Neuronal stem cell (in vitro differentiated cells): Measurements from ENCODE around the gene HS6ST1.

Experiments
- DNase-seq: peaks from one replicate; pipeline ENCODE4 v3.0.0-alpha.2; 2013; ENCODE audit warnings: low spot score
- H2AFZ ChIP-seq: one replicate; pipeline ENCODE4 v1.6.1; 2013; ENCODE audit warnings: mild to moderate bottlenecking, low read length, inconsistent platforms
- H2AK5ac ChIP-seq: 2 replicates; pipeline ENCODE4 v1.6.1; 2013; ENCODE audit warnings: low read depth, mild to moderate bottlenecking, inconsistent platforms, low read length, moderate library complexity, mixed read lengths
- H2BK120ac ChIP-seq: 2 replicates; pipeline ENCODE4 v1.6.1; 2013; ENCODE audit warnings: low read depth, mild to moderate bottlenecking, inconsistent platforms, low read length, moderate library complexity, mixed read lengths
- H2BK12ac ChIP-seq: one replicate; pipeline ENCODE4 v1.6.1; 2013; ENCODE audit warnings: low read length, inconsistent platforms
- H2BK15ac ChIP-seq: 2 replicates; pipeline ENCODE4 v1.6.1; 2013; ENCODE audit warnings: mild to moderate bottlenecking, low read length, inconsistent platforms, mixed read lengths
- H2BK5ac ChIP-seq: one replicate; pipeline ENCODE4 v1.6.1; 2013; ENCODE audit warnings: inconsistent platforms, mild to moderate bottlenecking, low read length, moderate library complexity
- H3K14ac ChIP-seq: one replicate; pipeline ENCODE4 v1.6.1; 2013; ENCODE audit warnings: low read length, inconsistent platforms
- H3K18ac ChIP-seq: 2 replicates; pipeline ENCODE4 v1.6.1; 2013; ENCODE audit warnings: low read length, inconsistent platforms
- H3K23ac ChIP-seq: 2 replicates; pipeline ENCODE4 v1.6.1; 2013; ENCODE audit warnings: low read depth, mild to moderate bottlenecking, mixed read lengths, low read length, inconsistent platforms; ENCODE audit not compliant: poor library complexity
- H3K27ac ChIP-seq: replicated peaks from 3 replicates; pipeline ENCODE4 v1.5.1; 2013; ENCODE audit warnings: low read length, inconsistent platforms
- H3K27me3 ChIP-seq, 3 experiments: 2 replicates each; pipeline ENCODE4 v1.6.1; 2013; ENCODE audit warnings: low read length in 3 of 3, mild to moderate bottlenecking in 2 of 3, inconsistent platforms in 1 of 3, low read depth in 1 of 3, mixed read lengths in 1 of 3, moderate library complexity in 1 of 3; ENCODE audit not compliant: control insufficient read depth in 3 of 3, insufficient read depth in 3 of 3
- H3K36me3 ChIP-seq, 2 donors: replicated peaks in 1 of 2; 2 replicates each; pipeline ENCODE4 v1.6.1; 2013; ENCODE audit warnings: low read length in 2 of 2; ENCODE audit not compliant: control insufficient read depth in 2 of 2, insufficient read depth in 2 of 2
- H3K4ac ChIP-seq: 2 replicates; pipeline ENCODE4 v1.6.1; 2013; ENCODE audit warnings: inconsistent platforms, mild to moderate bottlenecking, low read length, moderate library complexity
- H3K4me1 ChIP-seq, 2 donors: 1 replicate in 1 of 2; 2 replicates in 1 of 2; pipeline ENCODE4 v1.6.1; 2013; ENCODE audit warnings: low read length in 2 of 2, low read depth in 1 of 2; ENCODE audit not compliant: control insufficient read depth in 2 of 2, insufficient read depth in 1 of 2
- H3K4me2 ChIP-seq: one replicate; pipeline ENCODE4 v1.6.1; 2013; ENCODE audit warnings: mild to moderate bottlenecking, low read length, inconsistent platforms; ENCODE audit not compliant: insufficient read depth, poor library complexity, severe bottlenecking
- H3K4me3 ChIP-seq, 2 donors: 2 replicates each; pipeline ENCODE4 v1.5.1; 2013; ENCODE audit warnings: low read length in 2 of 2, mild to moderate bottlenecking in 2 of 2, inconsistent platforms in 1 of 2, moderate library complexity in 1 of 2
- H3K79me1 ChIP-seq: one replicate; pipeline ENCODE4 v1.6.1; 2013; ENCODE audit warnings: low read depth, mild to moderate bottlenecking, inconsistent platforms, low read length, moderate library complexity
- H3K9ac ChIP-seq: one replicate; pipeline ENCODE4 v1.6.1; 2013; ENCODE audit warnings: mild to moderate bottlenecking, low read depth, low read length, inconsistent platforms; ENCODE audit not compliant: poor library complexity
- H3K9me3 ChIP-seq, 2 donors: replicated peaks in 1 of 2; 2 replicates each; pipeline versions ENCODE3 to v1.6.1; 2013; ENCODE audit warnings: low read length in 2 of 2, mild to moderate bottlenecking in 2 of 2, inconsistent platforms in 1 of 2, low read depth in 1 of 2, mixed read lengths in 1 of 2, moderate library complexity in 1 of 2; ENCODE audit not compliant: control insufficient read depth in 2 of 2, insufficient read depth in 1 of 2
- H4K8ac ChIP-seq: one replicate; pipeline ENCODE4 v1.6.1; 2013; ENCODE audit warnings: low read depth, mild to moderate bottlenecking, inconsistent platforms, low read length, moderate library complexity
- H4K91ac ChIP-seq: one replicate; pipeline ENCODE4 v1.6.1; 2013; ENCODE audit warnings: low read length, low read depth, mild to moderate bottlenecking, inconsistent platforms; ENCODE audit not compliant: poor library complexity
- WGBS, 2 donors: extraction: QIAGEN DNeasy Blood & Tissue Kit; methylation state at CpG; one replicate each; pipeline ENCODE4 v1.1.7; 2013; ENCODE audit warnings: missing lambda C conversion rate in 2 of 2, mixed read lengths in 1 of 2; ENCODE audit not compliant: insufficient read length in 2 of 2, insufficient replicate concordance in 1 of 2; ENCODE audit errors: extremely low coverage in 2 of 2; 5-methylcytosine and 5-hydroxymethylcytosine counted together

HS6ST1 gene

DNA sequence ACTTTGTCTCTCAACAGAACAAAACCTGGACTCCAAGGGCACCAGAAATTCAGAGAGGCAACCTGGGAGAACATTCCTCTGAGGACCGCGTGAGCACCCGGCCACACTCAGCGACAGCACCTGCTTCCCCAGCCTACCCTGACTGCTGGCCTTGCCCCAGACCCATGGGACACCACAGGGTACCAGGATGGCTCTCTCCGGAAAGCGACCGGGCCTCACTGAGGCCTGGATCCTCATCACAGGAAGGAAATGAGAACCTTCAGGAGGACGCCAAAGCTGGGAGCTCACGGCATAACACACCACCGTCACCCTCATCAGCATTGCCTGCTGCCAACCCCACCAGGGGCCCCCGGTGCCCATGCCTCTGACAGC, 38.9 kb downstream of the HS6ST1 start:
- H3K27ac ChIP-seq = no peak overlapping the region
- no peak overlapping the region for H3K4me2 ChIP-seq
- peaks cover 0 to 3% of the 10 kb centered on the region in 2 donors for H3K4me1 ChIP-seq
- H4K8ac ChIP-seq = no peak overlapping the region
- no peak for DNase-seq
- no peak overlapping the region for H3K18ac ChIP-seq
- no peak overlapping the region for H4K91ac ChIP-seq
- peak overlapping the region; percentile 30 for H3K9ac ChIP-seq
- no peak overlapping the region for H2AK5ac ChIP-seq
- H3K79me1 ChIP-seq = peaks cover 26% of the 10 kb centered on the region
- no peak overlapping the region for H3K4ac ChIP-seq
- no peak overlapping the region for H2BK15ac ChIP-seq
- H2AFZ ChIP-seq = no peak overlapping the region
- no peak overlapping the region for H2BK12ac ChIP-seq
- H3K23ac ChIP-seq = no peak overlapping the region
- H2BK120ac ChIP-seq = no peak overlapping the region
- no peak overlapping the region for H3K4me3 ChIP-seq
- WGBS, 2 donors = no CpG with 5 or more reads among the region's 11 CpGs
- peaks cover 4 to 12% of the 10 kb centered on the region in 2 donors for H3K9me3 ChIP-seq
- H3K27me3 ChIP-seq = peaks cover 0 to 2% (median 0%) of the 10 kb centered on the region in 3 experiments
- H3K14ac ChIP-seq = no peak overlapping the region
- H3K36me3 ChIP-seq = peaks cover 4 to 84% of the 10 kb centered on the region in 2 donors
- H2BK5ac ChIP-seq = no peak overlapping the region

DNA sequence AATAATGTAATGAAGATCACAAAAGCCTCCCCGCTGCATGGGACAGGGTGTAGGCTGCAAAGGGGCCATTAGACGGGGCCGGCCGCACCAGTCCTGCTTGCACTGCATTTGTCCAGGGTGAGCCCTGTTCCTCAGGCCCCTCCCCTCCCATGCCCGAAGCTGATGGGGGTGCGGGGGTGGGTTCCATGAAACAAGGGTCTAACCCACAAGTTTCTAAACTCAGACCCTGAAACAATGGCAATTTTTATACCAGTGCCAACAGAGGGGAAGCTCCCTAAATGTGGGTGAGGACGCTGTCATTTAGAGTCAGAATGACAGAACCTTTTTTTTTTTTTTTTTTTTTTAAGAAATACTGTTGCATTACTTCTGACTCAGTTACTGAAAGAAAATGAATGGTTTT, 39.7 kb downstream of the HS6ST1 start:
- Histone ChIP-seq H4K8ac (no peak overlapping the region), H3K18ac (no peak overlapping the region), H2BK5ac (no peak overlapping the region), H2BK120ac (no peak overlapping the region), H3K36me3 (peaks cover 7 to 88% of the 10 kb centered on the region in 2 donors), H3K23ac (no peak overlapping the region), H3K4me3 (no peak overlapping the region), H3K79me1 (peaks cover 26% of the 10 kb centered on the region), H2AFZ (no peak overlapping the region), H3K4ac (no peak overlapping the region), H3K9ac (no peak overlapping the region), H2AK5ac (no peak overlapping the region), H3K4me2 (no peak overlapping the region), H3K4me1 (peaks cover 0 to 3% of the 10 kb centered on the region in 2 donors), H2BK15ac (no peak overlapping the region), H3K27me3 (peaks cover 0 to 2% (median 0%) of the 10 kb centered on the region in 3 experiments), H3K27ac (no peak overlapping the region), H3K9me3 (peaks cover 7 to 20% of the 10 kb centered on the region in 2 donors), H4K91ac (no peak overlapping the region), H2BK12ac (no peak overlapping the region), H3K14ac (no peak overlapping the region)
- no CpG with 5 or more reads among the region's 7 CpGs for WGBS, 2 donors
- no peak for DNase-seq

GRCh38 chr2:128277961-128278681, 40.5 kb downstream of the HS6ST1 start:
- Histone ChIP-seq H3K4me2 (no peak overlapping the region), H2BK15ac (no peak overlapping the region), H4K91ac (no peak overlapping the region), H3K79me1 (peaks cover 35% of the 10 kb centered on the region), H3K27me3 (peaks cover 0 to 2% (median 0%) of the 10 kb centered on the region in 3 experiments), H3K4ac (no peak overlapping the region), H3K14ac (no peak overlapping the region), H2AK5ac (no peak overlapping the region), H3K4me1 (peaks cover 0 to 3% of the 10 kb centered on the region in 2 donors), H3K9me3 (peaks cover 8 to 21% of the 10 kb centered on the region in 2 donors), H4K8ac (no peak overlapping the region), H2AFZ (no peak overlapping the region), H2BK5ac (no peak overlapping the region), H3K36me3 (peaks cover 10 to 90% of the 10 kb centered on the region in 2 donors), H3K18ac (peak overlapping the region; percentile 78), H3K27ac (no peak overlapping the region), H3K23ac (no peak overlapping the region), H2BK120ac (no peak overlapping the region), H3K4me3 (no peak overlapping the region), H2BK12ac (no peak overlapping the region), H3K9ac (no peak overlapping the region)
- WGBS, 2 donors = no CpG with 5 or more reads among the region's 14 CpGs
- DNase-seq = no peak

DNA sequence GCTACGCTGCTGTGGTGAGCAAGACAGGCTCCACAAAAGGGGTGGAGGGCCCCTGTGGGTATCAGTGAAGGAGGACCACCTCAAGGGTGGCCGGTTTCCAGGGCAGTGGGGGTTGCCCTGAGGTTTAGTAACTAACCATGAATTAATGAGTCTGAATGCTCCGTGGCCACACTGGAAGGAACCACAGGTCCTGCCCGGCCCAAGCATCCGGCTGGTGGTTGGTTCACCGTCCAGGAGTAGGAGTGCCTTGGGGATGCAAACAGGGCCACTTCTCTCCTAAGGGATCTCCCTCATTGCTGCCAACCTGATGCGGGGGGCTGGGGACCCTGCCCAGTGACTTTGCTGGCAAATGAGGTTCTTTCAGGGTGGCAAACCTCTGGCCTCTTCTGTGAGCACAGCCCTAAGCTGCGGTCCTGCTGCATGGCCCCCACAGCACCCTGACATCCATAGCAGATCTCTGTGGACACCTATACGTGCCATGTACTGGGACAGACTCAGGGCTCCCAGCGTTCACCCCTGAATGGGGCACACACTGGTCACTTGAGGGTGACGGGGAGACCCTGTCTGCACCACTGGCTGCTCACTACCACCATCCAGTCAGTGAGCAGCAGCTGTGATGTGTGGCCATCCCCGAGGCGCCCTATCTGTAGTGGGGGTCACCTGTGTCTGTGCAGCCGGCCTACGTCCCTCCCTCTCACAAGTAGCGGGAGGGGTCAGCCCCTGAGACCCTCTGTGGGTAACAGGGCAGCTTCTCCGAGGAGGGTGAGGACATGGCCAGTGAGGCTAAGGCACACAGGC, 41.6 kb downstream of the HS6ST1 start:
- Histone ChIP-seq H3K18ac (no peak overlapping the region), H3K4me2 (no peak overlapping the region), H2BK15ac (no peak overlapping the region), H3K27me3 (peaks cover 0 to 2% (median 0%) of the 10 kb centered on the region in 3 experiments), H4K8ac (no peak overlapping the region), H3K9me3 (peaks cover 8 to 21% of the 10 kb centered on the region in 2 donors), H3K23ac (peak overlapping the region; percentile 26), H3K4me1 (peaks cover 0 to 6% of the 10 kb centered on the region in 2 donors), H3K4me3 (no peak overlapping the region), H2AK5ac (no peak overlapping the region), H3K14ac (no peak overlapping the region), H3K4ac (no peak overlapping the region), H2BK5ac (peak overlapping the region; percentile 60), H4K91ac (no peak overlapping the region), H2AFZ (no peak overlapping the region), H3K79me1 (peaks cover 38% of the 10 kb centered on the region), H2BK12ac (no peak overlapping the region), H2BK120ac (no peak overlapping the region), H3K36me3 (peaks cover 10 to 91% of the 10 kb centered on the region in 2 donors), H3K27ac (no peak overlapping the region), H3K9ac (no peak overlapping the region)
- WGBS, 2 donors = no CpG with 5 or more reads among the region's 17 CpGs
- no peak for DNase-seq
